Endodermal cell (in vitro differentiated cells): ENCODE measurements around the gene EZH1. TPM values are rescaled to one million over a fixed set of nuclear protein-coding genes. Genes with fewer than 3 reads are reported as not detected.

Experiments used
- DNase-seq: peaks from one replicate; pipeline ENCODE4 v3.0.0-alpha.2; 2017
- H3K27ac ChIP-seq: 2 replicates; pipeline ENCODE4 v1.5.1; 2013; ENCODE audit warnings: mild to moderate bottlenecking, low read depth, low read length, moderate library complexity
- H3K27me3 ChIP-seq: 2 replicates; pipeline ENCODE4 v1.6.1; 2013; ENCODE audit warnings: mild to moderate bottlenecking, low read length, moderate library complexity; ENCODE audit not compliant: insufficient read depth, control insufficient read depth, poor library complexity, severe bottlenecking
- H3K36me3 ChIP-seq: 2 replicates; pipeline ENCODE4 v1.7.0; 2013; ENCODE audit warnings: mild to moderate bottlenecking, low read length, moderate library complexity; ENCODE audit not compliant: control insufficient read depth, insufficient read depth
- H3K4me1 ChIP-seq: one replicate; pipeline ENCODE4 v1.7.0; 2013; ENCODE audit warnings: low read length; ENCODE audit not compliant: control insufficient read depth, insufficient read depth
- H3K4me3 ChIP-seq: 2 replicates; pipeline ENCODE4 v1.5.1; 2013; ENCODE audit warnings: mild to moderate bottlenecking, low read length, moderate library complexity
- H3K9ac ChIP-seq: 2 replicates; pipeline ENCODE4 v1.6.1; 2013; ENCODE audit warnings: mild to moderate bottlenecking, low read length, moderate library complexity; ENCODE audit not compliant: poor library complexity, severe bottlenecking; ENCODE audit errors: extremely low read depth
- H3K9me3 ChIP-seq: 2 replicates; pipeline ENCODE4 v1.6.1; 2013; ENCODE audit warnings: mild to moderate bottlenecking, low read length, moderate library complexity; ENCODE audit not compliant: control insufficient read depth
- H3K27ac Mint-ChIP-seq: 2 replicates; pipeline ENCODE4 v1.8.0; 2020; ENCODE audit warnings: mixed read lengths
- H3K27me3 Mint-ChIP-seq: 2 replicates; pipeline ENCODE4 v1.8.0; 2021; ENCODE audit warnings: mild to moderate bottlenecking, mixed read lengths; ENCODE audit not compliant: insufficient read depth
- H3K36me3 Mint-ChIP-seq: 2 replicates; pipeline ENCODE4 v1.8.0; 2020; ENCODE audit warnings: low read depth, mixed read lengths
- H3K4me1 Mint-ChIP-seq: 2 replicates; pipeline ENCODE4 v1.8.0; 2020; ENCODE audit warnings: mixed read lengths
- H3K4me3 Mint-ChIP-seq: 2 replicates; pipeline ENCODE4 v1.8.0; 2020; ENCODE audit warnings: mild to moderate bottlenecking, moderate library complexity, mixed read lengths
- H3K9me3 Mint-ChIP-seq: 2 replicates; pipeline ENCODE4 v1.8.0; 2020; ENCODE audit warnings: mild to moderate bottlenecking, mixed read lengths
- CTCF ChIP-seq: fragments of 200-600 bp; sonication (generic); conservative IDR thresholded peaks from 2 replicates; pipeline ENCODE4 v1.5.0; 2021; ENCODE audit warnings: antibody characterized with exemption, mild to moderate bottlenecking
- WGBS, 2 experiments: methylation state at CpG; one replicate each; pipeline versions ENCODE4 v1.1.5 to v1.1.7; 2013; ENCODE audit warnings: missing lambda C conversion rate in 2 of 2, mixed read lengths in 1 of 2; ENCODE audit not compliant: insufficient coverage in 1 of 2, insufficient read length in 1 of 2; 5-methylcytosine and 5-hydroxymethylcytosine counted together
- total RNA-seq, 2 donors: library from RNA; stranded (reverse); fragmentation: NEBNext Ultra II Directional in 1 of 2; extraction: Animal tissue kit (Norgen Biotek cat#: 25700) in 1 of 2; gene quantifications; 2 replicates in 1 of 2; 3 replicates in 1 of 2; pipeline ENCODE4 v1.2.1, GENCODE V29; 2021

EZH1 gene
- total RNA-seq, 2 donors from 2014 or later, result 26.0 to 27.2 TPM

DNA sequence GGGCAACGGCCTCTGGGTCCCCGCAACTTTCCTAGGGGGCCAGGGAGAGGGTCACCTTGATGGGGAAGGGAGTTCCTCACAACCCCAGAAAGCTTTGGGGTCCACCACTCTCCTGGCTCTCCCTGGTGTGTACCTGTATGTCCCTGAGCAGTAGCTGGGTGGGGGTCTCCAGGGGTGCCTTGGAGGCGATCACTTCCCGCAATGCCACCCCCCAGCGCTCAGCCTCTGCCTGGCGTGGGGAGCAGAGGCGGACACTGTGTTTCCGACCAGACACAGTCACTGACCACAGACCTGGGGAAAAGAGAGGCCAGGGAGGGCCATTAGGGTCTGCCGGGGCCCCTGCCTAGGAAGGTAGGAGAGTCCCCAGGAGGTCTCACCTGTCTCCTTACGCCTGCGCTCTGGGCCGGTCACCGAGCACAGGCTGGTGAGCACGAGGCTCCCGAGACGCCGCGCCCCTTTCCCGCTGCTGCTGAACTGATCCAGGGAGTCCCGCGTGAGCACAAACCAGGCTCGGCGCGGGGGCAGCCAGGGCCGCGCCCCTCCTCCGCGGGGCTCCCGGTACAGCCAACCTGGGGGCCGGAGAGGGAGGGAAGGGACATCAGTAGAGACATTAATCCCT is 71.5 kb downstream of the EZH1 start:
- no peak overlapping the region for H3K27ac Mint-ChIP-seq
- no peaks in the 10 kb centered on the region for H3K9me3 Mint-ChIP-seq
- TF ChIP-seq CTCF, result no peak
- Histone ChIP-seq H3K36me3 (no peaks in the 10 kb centered on the region), H3K9ac (no peak overlapping the region), H3K4me1 (peaks cover 6% of the 10 kb centered on the region), H3K27me3 (peaks cover 56% of the 10 kb centered on the region), H3K9me3 (no peaks in the 10 kb centered on the region), H3K4me3 (no peak overlapping the region), H3K27ac (no peak overlapping the region)
- 75 to 80% methylated on average over 16 to 30 of the region's 30 CpGs for WGBS, 2 experiments
- no peak overlapping the region for H3K4me3 Mint-ChIP-seq
- H3K4me1 Mint-ChIP-seq, result peaks cover 25% of the 10 kb centered on the region
- DNase-seq, result no peak
- H3K27me3 Mint-ChIP-seq, result peaks cover 67% of the 10 kb centered on the region
- H3K36me3 Mint-ChIP-seq, result peaks cover 9% of the 10 kb centered on the region

DNA sequence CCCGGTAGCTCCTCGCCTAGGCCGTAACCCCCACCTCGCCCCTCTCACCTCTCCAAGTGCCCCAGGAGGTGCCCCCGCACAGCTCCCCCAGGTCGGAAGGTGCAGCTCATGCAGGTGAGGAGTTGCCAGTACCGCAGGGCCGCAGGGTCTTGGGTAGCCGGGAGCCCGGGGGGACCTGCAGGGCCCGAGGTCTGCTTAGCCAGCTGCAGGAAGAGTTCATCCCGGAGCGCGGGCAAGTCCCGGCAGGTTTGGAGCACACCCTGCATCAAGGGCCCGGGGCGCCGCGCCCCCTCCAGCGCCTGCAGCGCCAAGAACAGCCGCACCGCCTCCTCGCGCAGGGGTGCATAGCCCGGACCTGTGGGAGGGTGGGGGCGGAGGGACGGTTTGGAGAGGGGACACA is 72.8 kb downstream of the EZH1 start:
- Histone ChIP-seq H3K9me3 (no peaks in the 10 kb centered on the region), H3K4me3 (no peak overlapping the region), H3K27me3 (peaks cover 56% of the 10 kb centered on the region), H3K27ac (no peak overlapping the region), H3K36me3 (peaks cover 7% of the 10 kb centered on the region), H3K9ac (no peak overlapping the region), H3K4me1 (peaks cover 6% of the 10 kb centered on the region)
- TF ChIP-seq CTCF, result no peak
- H3K4me1 Mint-ChIP-seq, result peaks cover 24% of the 10 kb centered on the region
- no peaks in the 10 kb centered on the region for H3K9me3 Mint-ChIP-seq
- H3K4me3 Mint-ChIP-seq, result peak overlapping the region; percentile 58
- no peak overlapping the region for H3K27ac Mint-ChIP-seq
- DNase-seq, result peak; percentile 81
- WGBS, 2 experiments, result 73 to 91% methylated on average over 19 to 28 of the region's 28 CpGs
- H3K27me3 Mint-ChIP-seq, result peaks cover 67% of the 10 kb centered on the region
- H3K36me3 Mint-ChIP-seq, result peaks cover 21% of the 10 kb centered on the region

GRCh38 chr17:42670789-42671657 is 73.8 kb downstream of the EZH1 start:
- Mint-ChIP-seq H3K9me3 (no peaks in the 10 kb centered on the region), H3K27me3 (peaks cover 61% of the 10 kb centered on the region), H3K36me3 (peaks cover 30% of the 10 kb centered on the region), H3K27ac (no peak overlapping the region), H3K4me3 (peak overlapping the region; percentile 58), H3K4me1 (peaks cover 24% of the 10 kb centered on the region)
- peak; percentile 81 for DNase-seq
- no peak overlapping the region for H3K27ac ChIP-seq
- no peak overlapping the region for H3K4me3 ChIP-seq
- H3K36me3 ChIP-seq, result peaks cover 16% of the 10 kb centered on the region
- TF ChIP-seq CTCF, result no peak
- H3K9me3 ChIP-seq, result no peaks in the 10 kb centered on the region
- peaks cover 54% of the 10 kb centered on the region for H3K27me3 ChIP-seq
- H3K9ac ChIP-seq, result no peak overlapping the region
- H3K4me1 ChIP-seq, result peaks cover 6% of the 10 kb centered on the region
- WGBS, 2 experiments, result 70 to 84% methylated on average over 44 to 50 of the region's 50 CpGs
